Neural cell (in vitro differentiated cells): ENCODE data around the gene CACNA1D. TPM values are rescaled to one million over a fixed set of nuclear protein-coding genes. Genes with fewer than 3 reads are reported as not detected.

Source experiments
- H2AFZ ChIP-seq: fragments of 200-600, 300-800 bp; sonication (generic), shearing (Covaris generic); 2 replicates; pipeline ENCODE4 v1.6.0; 2014; ENCODE audit warnings: low read depth, mild to moderate bottlenecking, antibody characterized with exemption, low read length, moderate library complexity
- H3F3A ChIP-seq: fragments of 200-600 bp; shearing (Covaris generic); 2 replicates; pipeline ENCODE4 v1.6.1; 2016; ENCODE audit warnings: mild to moderate bottlenecking, moderate library complexity, mixed read lengths, antibody characterized with exemption, low read length; ENCODE audit not compliant: insufficient read depth, poor library complexity, severe bottlenecking
- H3K27ac ChIP-seq: fragments of 200-600, 300-800 bp; sonication (generic), shearing (Covaris generic); 2 replicates; pipeline ENCODE4 v1.5.1; 2014; ENCODE audit warnings: mild to moderate bottlenecking, low read length, moderate library complexity
- H3K27me3 ChIP-seq: fragments of 300-800, 200-600 bp; sonication (generic), shearing (Covaris generic); 2 replicates; pipeline ENCODE4 v1.6.0; 2014; ENCODE audit warnings: mild to moderate bottlenecking, low read depth, low read length, moderate library complexity; ENCODE audit not compliant: insufficient read depth
- H3K36me3 ChIP-seq: fragments of 300-800, 200-600 bp; sonication (generic), shearing (Covaris generic); 2 replicates; pipeline ENCODE4 v1.5.1; 2014; ENCODE audit warnings: mild to moderate bottlenecking, antibody characterized with exemption, low read length, moderate library complexity; ENCODE audit not compliant: insufficient read depth
- H3K4me2 ChIP-seq: fragments of 300-800, 200-600 bp; sonication (generic), shearing (Covaris generic); 2 replicates; pipeline ENCODE4 v1.6.0; 2014; ENCODE audit warnings: mild to moderate bottlenecking, low read length
- H3K4me3 ChIP-seq: fragments of 300-800, 200-600 bp; sonication (generic), shearing (Covaris generic); 2 replicates; pipeline ENCODE4 v1.5.1; 2014; ENCODE audit warnings: mild to moderate bottlenecking, low read length, moderate library complexity
- H3K79me2 ChIP-seq: fragments of 200-600 bp; shearing (Covaris generic); replicated peaks from 2 replicates; pipeline ENCODE4 v1.6.0; 2014; ENCODE audit warnings: mild to moderate bottlenecking, low read length, moderate library complexity; ENCODE audit not compliant: insufficient read depth
- H3K9ac ChIP-seq: fragments of 300-800, 200-600 bp; sonication (generic), shearing (Covaris generic); 2 replicates; pipeline ENCODE4 v1.6.1; 2016; ENCODE audit warnings: mild to moderate bottlenecking, low read length, mixed read lengths
- H3K9me2 ChIP-seq: fragments of 200-600 bp; shearing (Covaris generic); 2 replicates; pipeline ENCODE4 v1.6.1; 2016; ENCODE audit warnings: mild to moderate bottlenecking, low read length, mixed read lengths; ENCODE audit not compliant: insufficient read depth
- H3K9me3 ChIP-seq: fragments of 200-600, 300-800 bp; sonication (generic), shearing (Covaris generic); 2 replicates; pipeline ENCODE4 v1.6.1; 2016; ENCODE audit warnings: mild to moderate bottlenecking, mixed run types, low read length, moderate library complexity, mixed read lengths
- H4K20me1 ChIP-seq: fragments of 200-600 bp; shearing (Covaris generic); 2 replicates; pipeline ENCODE4 v1.6.1; 2016; ENCODE audit warnings: mild to moderate bottlenecking, mixed run types; ENCODE audit not compliant: insufficient read depth
- CTCF ChIP-seq: fragments of 450-650 bp; IDR thresholded peaks from 2 replicates; pipeline ENCODE4 v1.5.1; 2014; ENCODE audit warnings: antibody characterized with exemption, mild to moderate bottlenecking, moderate library complexity; ENCODE audit not compliant: poor library complexity, severe bottlenecking
- EP300 ChIP-seq: fragments of 450-650 bp; conservative IDR thresholded peaks from 2 replicates; pipeline ENCODE4 v1.6.1; 2014; ENCODE audit warnings: antibody characterized with exemption, mild to moderate bottlenecking, moderate library complexity; ENCODE audit not compliant: poor library complexity, severe bottlenecking
- EZH2 ChIP-seq: fragments of 200-600, 300-800 bp; shearing (Covaris generic), sonication (generic); IDR thresholded peaks from 2 replicates; pipeline ENCODE4 v1.6.1; 2014; ENCODE audit warnings: antibody characterized with exemption, low read length, borderline replicate concordance, mild to moderate bottlenecking; ENCODE audit not compliant: insufficient read depth, poor library complexity, severe bottlenecking
- MXI1 ChIP-seq: fragments of 450-650 bp; conservative IDR thresholded peaks from 2 replicates; pipeline ENCODE4 v1.6.1; 2014; ENCODE audit warnings: antibody characterized with exemption, mild to moderate bottlenecking; ENCODE audit not compliant: poor library complexity, severe bottlenecking
- POLR2AphosphoS5 ChIP-seq: IDR thresholded peaks from 2 replicates; pipeline ENCODE4 v1.6.1; 2012
- RAD21 ChIP-seq: fragments of 450-650 bp; conservative IDR thresholded peaks from 2 replicates; pipeline ENCODE4 v1.6.1; 2014; ENCODE audit warnings: antibody characterized with exemption, mild to moderate bottlenecking, moderate library complexity
- REST ChIP-seq: IDR thresholded peaks from 2 replicates; pipeline ENCODE4 v1.6.1; 2012; ENCODE audit warnings: borderline replicate concordance
- SMC3 ChIP-seq: fragments of 450-650 bp; conservative IDR thresholded peaks from 2 replicates; pipeline ENCODE4 v1.6.1; 2014; ENCODE audit warnings: antibody characterized with exemption, mild to moderate bottlenecking, moderate library complexity; ENCODE audit not compliant: poor library complexity
- TAF1 ChIP-seq: IDR thresholded peaks from 2 replicates; pipeline ENCODE4 v1.6.1; 2012; ENCODE audit warnings: low read depth
- polyA plus RNA-seq: library from polyadenylated mRNA; depleted of rRNA; stranded (reverse); fragments of >200 nt; gene quantifications from 2 replicates; pipeline ENCODE4 v1.2.3, GENCODE V29; 2014

CACNA1D gene
- polyA plus RNA-seq, 1 donor from 2014 or later, result 22.5 TPM

- Histone ChIP-seq H3K9me2 (no peaks in the 10 kb centered on the region), H3K27ac (no peak overlapping the region), H3K36me3 (no peaks in the 10 kb centered on the region), H2AFZ (no peak overlapping the region), H3F3A (no peaks in the 10 kb centered on the region), H3K4me3 (no peak overlapping the region), H3K27me3 (no peaks in the 10 kb centered on the region), H3K4me2 (no peak overlapping the region), H3K79me2 (no peaks in the 10 kb centered on the region), H3K9ac (no peak overlapping the region), H4K20me1 (no peaks in the 10 kb centered on the region), H3K9me3 (no peaks in the 10 kb centered on the region)
- no peak for TF ChIP-seq MXI1
Measured at GRCh38 chr3:53544357-53544756, 49.9 kb downstream of the CACNA1D start.

GRCh38 chr3:53545310-53545995, 51.0 kb downstream of the CACNA1D start:
- no peaks in the 10 kb centered on the region for H3K36me3 ChIP-seq
- H4K20me1 ChIP-seq, result no peaks in the 10 kb centered on the region
- no peaks in the 10 kb centered on the region for H3K9me3 ChIP-seq
- H3K9me2 ChIP-seq, result no peaks in the 10 kb centered on the region
- H3F3A ChIP-seq, result no peaks in the 10 kb centered on the region
- H3K79me2 ChIP-seq, result no peaks in the 10 kb centered on the region
- no peak overlapping the region for H2AFZ ChIP-seq
- TF ChIP-seq MXI1, result no peak
- TF ChIP-seq RAD21, result no peak
- no peak for TF ChIP-seq EP300
- TF ChIP-seq POLR2AphosphoS5, result no peak
- no peaks in the 10 kb centered on the region for H3K27me3 ChIP-seq
- no peak overlapping the region for H3K27ac ChIP-seq
- H3K4me2 ChIP-seq, result no peak overlapping the region
- H3K9ac ChIP-seq, result no peak overlapping the region
- H3K4me3 ChIP-seq, result no peak overlapping the region

GRCh38 chr3:53545996-53546359, 51.6 kb downstream of the CACNA1D start:
- TF ChIP-seq RAD21 (no peak), POLR2AphosphoS5 (no peak), CTCF (no peak), EP300 (no peak), REST (no peak), MXI1 (no peak), SMC3 (no peak), EZH2 (no peak), TAF1 (no peak)

More at GRCh38 chr3:53545996-53546359, 51.6 kb downstream of the CACNA1D start:
- no peaks in the 10 kb centered on the region for H3K9me3 ChIP-seq
- no peaks in the 10 kb centered on the region for H4K20me1 ChIP-seq
- no peaks in the 10 kb centered on the region for H3K27me3 ChIP-seq
- no peaks in the 10 kb centered on the region for H3K79me2 ChIP-seq
- no peak overlapping the region for H3K4me2 ChIP-seq
- no peak overlapping the region for H3K4me3 ChIP-seq
- no peak overlapping the region for H3K27ac ChIP-seq
- H3K36me3 ChIP-seq, result no peaks in the 10 kb centered on the region
- H3K9ac ChIP-seq, result no peak overlapping the region
- H3K9me2 ChIP-seq, result no peaks in the 10 kb centered on the region
- no peaks in the 10 kb centered on the region for H3F3A ChIP-seq
- H2AFZ ChIP-seq, result no peak overlapping the region
